Spleen (tissue), 7 donors: ENCODE data around the gene TOGARAM1.

Source experiments
- POLR2AphosphoS5 ChIP-seq, 3 donors: sonication (generic); formaldehyde crosslinking; IDR thresholded peaks; one replicate each; pipeline ENCODE4 v1.5.1; 2017; ENCODE audit warnings: antibody characterized with exemption in 3 of 3
- TF ChIP-seq, protein P1 (sequence below), 11 experiments: fragments of 200-600 bp in 7 of 11; fragments of 450-650 bp in 4 of 11; sonication (generic) in 4 of 11; IDR thresholded peaks in 8 of 11; conservative IDR thresholded peaks in 3 of 11; 1 replicate in 7 of 11; 2 replicates in 4 of 11; pipeline versions ENCODE4 v1.4.0 to v1.8.0; 2016 to 2021; ENCODE audit warnings: antibody characterized with exemption in 11 of 11, inconsistent platforms in 4 of 11, mild to moderate bottlenecking in 1 of 11
- donor health status: DM: no; HTN: no; CAD: no; lungs with moderate emphysema.
- donor health status: DM: no; HTN: no; CAD: no.
- donor health status: DM: no; HTN: no; CAD: no.

DNA sequence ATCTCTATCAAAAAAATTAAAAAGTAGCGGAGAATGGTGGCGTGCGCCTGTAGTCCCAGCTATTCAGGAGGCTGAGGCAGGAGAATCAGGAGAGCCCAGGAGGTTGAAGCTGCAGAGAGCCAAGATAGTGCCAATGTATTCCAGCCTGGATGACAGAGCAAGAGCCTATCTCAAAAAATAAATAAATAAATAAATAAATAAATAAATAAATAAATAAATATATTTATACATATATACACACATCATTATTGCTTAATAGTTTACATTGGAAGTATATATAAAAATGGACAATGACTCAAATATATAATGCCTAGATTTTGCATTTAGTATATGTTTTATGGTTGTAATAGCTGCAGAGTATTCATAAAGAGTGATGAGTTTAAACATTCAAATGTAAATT, 53.1 kb downstream of the TOGARAM1 start:
- TF ChIP-seq POLR2AphosphoS5 (IDR thresholded peaks at IDR 0.05) = no peak
- TF ChIP-seq, protein P1, sequence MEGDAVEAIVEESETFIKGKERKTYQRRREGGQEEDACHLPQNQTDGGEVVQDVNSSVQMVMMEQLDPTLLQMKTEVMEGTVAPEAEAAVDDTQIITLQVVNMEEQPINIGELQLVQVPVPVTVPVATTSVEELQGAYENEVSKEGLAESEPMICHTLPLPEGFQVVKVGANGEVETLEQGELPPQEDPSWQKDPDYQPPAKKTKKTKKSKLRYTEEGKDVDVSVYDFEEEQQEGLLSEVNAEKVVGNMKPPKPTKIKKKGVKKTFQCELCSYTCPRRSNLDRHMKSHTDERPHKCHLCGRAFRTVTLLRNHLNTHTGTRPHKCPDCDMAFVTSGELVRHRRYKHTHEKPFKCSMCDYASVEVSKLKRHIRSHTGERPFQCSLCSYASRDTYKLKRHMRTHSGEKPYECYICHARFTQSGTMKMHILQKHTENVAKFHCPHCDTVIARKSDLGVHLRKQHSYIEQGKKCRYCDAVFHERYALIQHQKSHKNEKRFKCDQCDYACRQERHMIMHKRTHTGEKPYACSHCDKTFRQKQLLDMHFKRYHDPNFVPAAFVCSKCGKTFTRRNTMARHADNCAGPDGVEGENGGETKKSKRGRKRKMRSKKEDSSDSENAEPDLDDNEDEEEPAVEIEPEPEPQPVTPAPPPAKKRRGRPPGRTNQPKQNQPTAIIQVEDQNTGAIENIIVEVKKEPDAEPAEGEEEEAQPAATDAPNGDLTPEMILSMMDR (IDR thresholded peaks at IDR 0.05 in 8 of 11, conservative IDR thresholded peaks at IDR 0.05 in 3 of 11) = no peak
